T-helper 1 cell treated with Interleukin-12 subunit alpha and Interleukin-12 subunit beta and Interleukin-4 antibody, amounts not matched to agents 30 μg/mL and 1 μg/mL, for 36 hours (primary cell): ENCODE data around the gene KRT20.

Source experiments
- H3K27ac Mint-ChIP-seq: one replicate; pipeline ENCODE4 v1.8.0; 2021; ENCODE audit warnings: mild to moderate bottlenecking, mixed read lengths
- H3K27me3 Mint-ChIP-seq: one replicate; pipeline ENCODE4 v1.8.0; 2021; ENCODE audit warnings: low read depth, mixed read lengths
- H3K36me3 Mint-ChIP-seq: one replicate; pipeline ENCODE4 v1.8.0; 2021; ENCODE audit warnings: low read depth, mixed read lengths
- H3K4me1 Mint-ChIP-seq: one replicate; pipeline ENCODE4 v1.8.0; 2021; ENCODE audit warnings: low read depth, mixed read lengths
- H3K4me3 Mint-ChIP-seq: one replicate; pipeline ENCODE4 v1.8.0; 2021; ENCODE audit warnings: mild to moderate bottlenecking, moderate library complexity, mixed read lengths
- H3K9me3 Mint-ChIP-seq: one replicate; pipeline ENCODE4 v1.8.0; 2021; ENCODE audit warnings: mixed read lengths

KRT20 gene

DNA sequence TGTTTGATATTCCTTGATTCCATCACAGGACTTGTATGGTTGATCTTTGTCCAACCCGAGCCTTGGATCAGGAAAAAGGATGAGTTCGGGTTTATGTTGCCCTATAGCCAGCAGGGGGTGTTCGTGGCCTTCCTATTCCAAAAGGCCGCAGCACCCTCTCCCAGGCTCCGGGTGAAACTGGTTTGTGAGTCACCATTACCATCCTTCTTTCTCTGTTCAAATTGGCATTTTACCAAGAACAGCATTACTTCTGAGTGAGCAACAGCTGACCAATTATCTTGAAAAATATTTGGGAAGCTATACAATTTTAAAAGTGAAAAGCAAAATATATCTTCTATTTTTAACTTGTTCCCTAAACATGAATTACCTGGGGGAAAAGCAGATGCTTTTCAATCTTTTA, 24.3 kb upstream of the KRT20 start:
- no peaks in the 10 kb centered on the region for H3K36me3 Mint-ChIP-seq
- peaks cover 36% of the 10 kb centered on the region for H3K27me3 Mint-ChIP-seq
- no peak overlapping the region for H3K27ac Mint-ChIP-seq

DNA sequence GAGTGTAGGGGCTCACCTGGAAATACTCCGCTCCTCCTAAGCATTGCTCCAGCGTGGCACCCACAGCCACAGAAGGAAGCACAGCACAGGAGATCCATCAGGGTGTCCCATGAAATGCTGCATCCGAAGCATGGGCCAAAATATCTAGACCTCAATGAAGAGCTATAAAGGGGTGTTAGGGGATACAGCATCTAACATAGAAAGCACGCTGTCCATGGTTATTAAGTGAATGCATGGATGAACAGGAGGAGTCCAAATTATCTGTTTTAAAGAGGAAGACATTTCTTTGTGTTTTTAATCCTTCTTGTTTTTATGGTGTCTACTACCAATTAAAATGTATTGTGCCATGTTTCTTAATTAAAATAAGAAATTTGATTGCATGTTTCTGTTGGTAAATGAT, 21.6 kb upstream of the KRT20 start:
- H3K27ac Mint-ChIP-seq = no peak overlapping the region
- H3K27me3 Mint-ChIP-seq = peaks cover 36% of the 10 kb centered on the region
- no peaks in the 10 kb centered on the region for H3K4me1 Mint-ChIP-seq

More for the DNA sequence above, 24.3 kb upstream of the KRT20 start:
- no peak overlapping the region for H3K4me3 Mint-ChIP-seq
- no peaks in the 10 kb centered on the region for H3K4me1 Mint-ChIP-seq
- no peaks in the 10 kb centered on the region for H3K9me3 Mint-ChIP-seq

DNA sequence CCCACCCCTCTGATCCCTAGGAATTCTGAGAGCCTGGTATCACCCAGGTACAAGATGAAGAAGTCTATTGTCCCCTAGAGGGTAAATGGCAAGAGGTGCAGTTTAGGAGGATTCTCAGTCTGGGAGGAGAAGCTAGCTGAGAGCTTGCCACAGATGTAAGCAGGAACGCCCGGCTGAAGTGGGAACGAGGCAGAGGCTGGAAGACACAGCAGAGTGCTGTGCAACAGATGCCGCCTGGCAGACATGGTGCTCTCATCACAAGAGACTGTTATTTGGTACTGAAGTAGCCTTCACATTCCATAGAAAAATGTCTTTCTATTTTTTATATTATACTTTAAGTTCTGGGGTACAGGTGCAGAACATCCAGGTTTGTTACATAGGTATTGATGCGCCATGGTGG, 20.3 kb upstream of the KRT20 start:
- Mint-ChIP-seq H3K9me3 (no peaks in the 10 kb centered on the region), H3K27me3 (peaks cover 35% of the 10 kb centered on the region), H3K4me3 (no peak overlapping the region), H3K27ac (no peak overlapping the region), H3K36me3 (no peaks in the 10 kb centered on the region), H3K4me1 (no peaks in the 10 kb centered on the region)

More for the DNA sequence above, 21.6 kb upstream of the KRT20 start:
- Mint-ChIP-seq H3K9me3 (no peaks in the 10 kb centered on the region), H3K36me3 (no peaks in the 10 kb centered on the region), H3K4me3 (no peak overlapping the region)

DNA sequence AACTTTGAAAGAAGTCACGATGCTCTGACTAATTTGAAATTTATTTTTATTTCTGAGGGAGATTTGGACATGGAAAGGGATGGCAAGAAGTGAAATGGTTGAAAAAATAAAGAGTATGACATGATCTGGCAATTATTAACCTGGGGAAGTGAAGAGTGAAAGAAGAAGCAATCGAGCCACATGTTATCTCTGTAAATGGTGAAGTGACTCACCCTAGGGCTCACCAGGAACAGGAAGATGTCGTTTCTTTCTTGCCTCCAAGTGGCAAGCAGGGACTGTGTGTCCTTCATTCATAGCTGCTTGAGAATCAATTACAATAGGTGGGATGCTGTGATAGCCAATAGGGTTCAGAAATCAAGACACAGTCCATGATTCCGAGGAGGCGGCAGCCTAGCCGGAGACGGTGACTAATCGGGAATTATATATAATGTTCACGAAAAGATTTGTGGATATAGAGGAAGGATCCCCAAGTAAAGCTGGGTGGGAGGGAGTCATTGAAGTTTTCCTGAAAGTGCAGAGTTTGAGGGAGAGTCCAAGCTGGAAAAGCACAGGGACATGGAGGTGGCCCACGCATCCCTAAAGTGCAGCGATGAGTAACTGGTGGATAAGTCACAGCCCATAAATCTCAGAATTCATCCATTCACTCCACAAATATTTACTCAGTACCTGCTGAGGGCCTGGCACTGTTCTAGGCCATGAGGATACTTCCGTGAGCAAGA, 18.2 kb upstream of the KRT20 start:
- Mint-ChIP-seq H3K4me3 (no peak overlapping the region), H3K4me1 (no peaks in the 10 kb centered on the region), H3K27ac (no peak overlapping the region), H3K36me3 (no peaks in the 10 kb centered on the region), H3K27me3 (peaks cover 21% of the 10 kb centered on the region), H3K9me3 (no peaks in the 10 kb centered on the region)

DNA sequence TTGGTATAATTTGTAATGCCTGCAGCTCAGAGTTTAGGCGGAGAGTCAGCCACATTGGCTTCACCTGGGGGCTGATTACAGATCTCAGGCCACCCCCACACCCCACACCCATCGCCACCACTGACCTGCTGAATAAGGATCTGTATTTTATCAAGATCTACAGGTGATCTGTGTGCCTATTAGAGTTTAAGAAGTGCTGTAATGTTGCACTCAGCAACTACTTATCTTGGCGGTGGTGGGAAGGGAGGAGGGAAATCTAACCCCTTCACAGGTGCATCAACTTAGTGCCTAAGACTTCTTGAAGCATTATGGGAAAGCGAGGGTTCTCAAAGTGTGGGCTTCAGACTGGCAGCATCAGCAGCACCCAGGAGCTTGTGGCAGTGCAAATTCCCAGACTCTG, 17.5 kb upstream of the KRT20 start:
- Mint-ChIP-seq H3K4me1 (no peaks in the 10 kb centered on the region), H3K27ac (no peak overlapping the region), H3K4me3 (no peak overlapping the region), H3K36me3 (no peaks in the 10 kb centered on the region), H3K27me3 (peaks cover 16% of the 10 kb centered on the region), H3K9me3 (no peaks in the 10 kb centered on the region)

DNA sequence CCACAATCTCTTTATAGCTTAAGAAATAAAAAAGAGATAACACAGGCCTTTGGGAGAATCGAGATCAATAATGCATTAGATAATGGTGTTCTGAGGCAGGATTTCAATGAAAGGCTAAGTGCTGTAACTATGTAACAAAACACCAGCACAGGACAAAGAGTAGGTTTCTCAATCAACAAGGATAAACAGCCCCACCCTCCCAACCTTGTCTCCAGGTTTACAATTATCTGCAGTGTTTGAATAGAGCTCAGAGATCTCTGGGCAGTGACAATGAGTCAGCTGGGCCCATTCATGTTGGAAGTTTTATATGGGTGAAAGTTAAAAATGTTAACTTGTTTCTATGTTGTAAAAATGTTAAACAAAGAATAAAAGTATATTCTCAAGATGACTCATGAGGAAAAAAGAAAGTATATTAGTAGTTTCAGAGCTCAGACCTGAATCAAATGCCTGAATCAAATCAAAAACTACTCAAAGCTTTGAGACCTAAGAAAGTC, 17.0 kb upstream of the KRT20 start:
- H3K36me3 Mint-ChIP-seq = no peaks in the 10 kb centered on the region
- peaks cover 16% of the 10 kb centered on the region for H3K27me3 Mint-ChIP-seq
- H3K9me3 Mint-ChIP-seq = no peaks in the 10 kb centered on the region
- no peak overlapping the region for H3K4me3 Mint-ChIP-seq
- no peaks in the 10 kb centered on the region for H3K4me1 Mint-ChIP-seq
- H3K27ac Mint-ChIP-seq = no peak overlapping the region

DNA sequence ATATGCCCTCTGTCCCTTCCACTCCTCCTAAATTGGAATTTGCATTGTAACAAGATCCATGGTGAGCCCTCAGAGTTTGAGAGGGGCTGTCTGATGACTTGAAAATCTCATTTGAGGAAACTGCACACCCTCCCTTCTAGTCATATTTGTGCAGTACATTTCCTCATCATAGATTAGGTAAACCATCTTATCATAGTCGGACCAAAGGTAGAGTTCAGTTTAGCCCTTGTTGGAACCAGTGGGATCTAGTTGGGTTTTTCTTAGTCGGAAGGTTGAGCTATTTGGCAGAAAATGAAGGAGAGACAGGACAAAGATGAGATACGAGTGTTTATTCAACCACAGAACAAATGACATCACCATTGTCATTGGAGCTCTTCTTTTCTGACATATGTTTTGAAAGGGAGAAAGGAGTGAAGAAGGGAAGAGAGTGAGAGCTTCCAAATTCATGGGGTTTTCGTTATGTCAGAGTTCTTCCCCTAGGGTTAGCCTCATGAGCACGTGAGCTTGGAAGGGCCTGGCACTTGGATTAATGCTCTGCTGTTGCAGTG, 15.8 kb upstream of the KRT20 start:
- Mint-ChIP-seq H3K27ac (no peak overlapping the region), H3K4me3 (no peak overlapping the region), H3K4me1 (no peaks in the 10 kb centered on the region), H3K9me3 (no peaks in the 10 kb centered on the region), H3K27me3 (peaks cover 12% of the 10 kb centered on the region), H3K36me3 (no peaks in the 10 kb centered on the region)

DNA sequence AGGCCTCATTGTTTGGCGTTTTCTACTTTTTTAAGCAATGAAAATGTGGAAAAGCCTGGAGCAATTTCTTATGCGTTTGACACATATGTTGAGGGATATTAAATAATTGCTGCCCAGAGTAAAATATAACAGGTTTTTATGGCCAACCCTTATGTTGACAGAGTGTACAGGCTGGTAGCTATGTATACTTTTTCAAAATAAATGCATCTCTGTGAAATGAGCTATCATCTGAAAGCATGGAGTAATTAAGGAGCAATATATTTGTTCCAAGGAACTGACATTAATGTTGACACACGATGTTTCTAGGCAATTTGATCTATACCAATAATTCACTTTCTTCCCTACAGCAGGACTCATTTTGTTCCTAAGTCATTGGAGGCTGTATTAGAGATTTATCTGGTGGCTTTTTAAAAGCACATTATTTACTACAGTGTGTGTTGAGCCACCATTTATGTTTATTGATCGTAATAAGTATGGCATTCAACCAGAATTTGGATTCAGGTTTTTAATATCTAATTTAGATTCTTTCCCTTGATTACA, 11.9 kb upstream of the KRT20 start:
- Mint-ChIP-seq H3K27ac (no peak overlapping the region), H3K36me3 (no peaks in the 10 kb centered on the region), H3K9me3 (no peaks in the 10 kb centered on the region), H3K4me3 (no peak overlapping the region), H3K27me3 (peaks cover 21% of the 10 kb centered on the region), H3K4me1 (no peaks in the 10 kb centered on the region)

DNA sequence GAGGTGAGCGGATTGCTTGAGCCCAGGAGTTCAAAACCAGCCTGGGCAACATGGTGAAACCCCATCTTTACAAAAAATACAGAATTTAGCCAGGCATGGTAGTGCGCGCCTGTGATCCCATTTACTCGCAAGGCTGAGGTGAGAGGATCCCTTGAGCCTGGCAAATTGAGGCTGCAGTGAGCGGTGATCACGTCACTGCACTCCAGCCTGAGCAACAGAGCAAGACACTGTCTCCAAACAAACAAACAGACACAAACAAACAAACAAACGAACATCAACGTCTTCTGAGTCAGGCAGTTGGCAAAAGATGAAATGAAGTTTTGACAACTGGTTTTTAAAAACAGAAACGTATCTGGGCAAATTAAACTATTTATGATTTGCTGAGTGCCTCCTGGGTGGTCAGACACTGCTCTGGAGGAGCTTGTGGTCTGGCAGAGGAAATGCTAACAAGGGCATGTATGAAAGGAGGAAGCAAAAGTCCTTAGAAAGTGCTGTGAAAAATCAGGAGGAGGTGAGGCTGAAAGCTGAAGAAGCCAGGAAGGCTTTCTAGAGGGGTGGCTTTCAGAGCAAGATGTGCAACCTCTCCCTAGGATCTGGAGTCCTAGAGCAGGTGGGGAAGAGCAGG, 10.2 kb upstream of the KRT20 start:
- H3K36me3 Mint-ChIP-seq = no peaks in the 10 kb centered on the region
- H3K9me3 Mint-ChIP-seq = no peaks in the 10 kb centered on the region
- no peak overlapping the region for H3K27ac Mint-ChIP-seq
- no peak overlapping the region for H3K4me3 Mint-ChIP-seq
- H3K4me1 Mint-ChIP-seq = no peaks in the 10 kb centered on the region
- peaks cover 21% of the 10 kb centered on the region for H3K27me3 Mint-ChIP-seq

DNA sequence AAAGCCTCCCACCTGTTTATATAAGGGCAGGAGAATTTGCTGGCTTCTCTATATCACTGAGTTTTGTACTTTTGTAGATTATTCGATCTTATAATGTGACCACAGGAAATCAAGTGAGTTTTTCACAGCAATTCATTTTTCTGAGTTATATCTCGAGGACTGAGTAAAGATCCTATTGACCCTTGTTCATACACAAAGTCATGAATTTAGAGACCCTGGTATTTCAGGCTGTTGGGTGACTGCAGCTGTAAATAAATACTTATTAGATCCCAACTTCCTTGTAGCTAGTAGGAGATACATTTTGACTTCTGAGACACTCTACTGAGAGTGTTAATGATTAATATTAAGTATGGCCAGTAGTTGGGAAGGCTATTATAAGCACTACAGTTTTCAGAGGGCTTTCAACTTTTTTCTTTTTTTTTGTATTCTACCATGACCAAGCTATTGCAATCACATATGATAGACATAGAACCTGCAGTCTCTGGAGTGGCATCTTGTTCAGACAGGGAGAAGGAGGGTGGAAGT, 3.2 kb upstream of the KRT20 start:
- no peaks in the 10 kb centered on the region for H3K4me1 Mint-ChIP-seq
- no peaks in the 10 kb centered on the region for H3K36me3 Mint-ChIP-seq
- H3K4me3 Mint-ChIP-seq = no peak overlapping the region
- H3K9me3 Mint-ChIP-seq = no peaks in the 10 kb centered on the region
- H3K27me3 Mint-ChIP-seq = peaks cover 36% of the 10 kb centered on the region
- H3K27ac Mint-ChIP-seq = no peak overlapping the region

DNA sequence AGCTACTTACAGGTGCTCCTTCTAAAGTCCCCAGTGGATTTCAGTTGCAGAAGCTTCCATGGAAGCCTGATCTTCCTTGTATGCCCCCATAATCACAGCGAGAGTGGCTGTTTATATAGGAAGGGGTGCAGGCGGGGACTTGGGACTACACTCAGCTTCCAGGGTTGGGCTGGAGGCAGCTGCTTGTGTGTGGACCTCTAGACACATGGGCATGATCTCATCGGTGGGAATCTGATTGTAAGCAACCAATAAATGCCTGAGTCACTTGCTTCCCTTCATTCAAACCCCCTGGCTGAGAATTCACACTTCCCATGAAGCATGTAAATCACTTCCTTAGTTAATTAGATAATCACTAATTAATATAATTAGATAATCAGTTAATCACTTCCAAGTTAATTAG, 1.0 kb upstream of the KRT20 start:
- peaks cover 31% of the 10 kb centered on the region for H3K27me3 Mint-ChIP-seq
- H3K27ac Mint-ChIP-seq = no peak overlapping the region
- H3K9me3 Mint-ChIP-seq = no peaks in the 10 kb centered on the region
- H3K4me1 Mint-ChIP-seq = no peaks in the 10 kb centered on the region
- no peak overlapping the region for H3K4me3 Mint-ChIP-seq
- no peaks in the 10 kb centered on the region for H3K36me3 Mint-ChIP-seq

DNA sequence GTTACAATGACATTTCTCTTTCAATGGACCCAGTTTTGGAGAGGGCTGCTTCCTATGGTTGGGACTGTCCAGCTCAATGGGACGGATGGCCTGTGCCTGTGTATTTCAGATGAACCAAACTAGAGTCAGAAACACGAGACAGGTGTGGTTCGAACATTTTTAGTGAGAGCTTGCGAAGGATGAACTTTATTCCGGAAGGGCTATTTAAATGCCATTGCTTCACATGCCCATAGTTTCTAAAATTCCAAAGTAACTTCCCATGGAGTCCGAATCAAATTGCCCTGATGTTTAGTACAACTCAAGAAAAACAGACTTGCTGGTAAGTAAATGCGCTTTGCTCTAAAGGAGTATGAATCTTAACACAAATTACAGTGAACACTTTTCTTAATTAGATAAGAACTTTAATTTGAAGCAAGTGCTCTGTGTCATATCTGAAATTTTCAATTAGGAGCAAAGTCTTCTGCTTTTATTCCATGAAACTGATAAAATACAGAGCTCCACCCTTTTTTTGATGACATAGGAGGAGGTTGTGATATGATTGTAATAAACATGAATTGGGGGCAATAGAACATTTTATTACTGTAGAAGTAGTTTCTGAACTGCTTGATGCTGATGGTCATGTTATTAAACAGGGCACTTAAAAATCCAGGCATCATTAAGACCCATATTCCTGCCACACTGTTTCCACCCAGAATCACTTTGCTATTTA, 1.3 kb downstream of the KRT20 start:
- peaks cover 23% of the 10 kb centered on the region for H3K27me3 Mint-ChIP-seq
- no peak overlapping the region for H3K27ac Mint-ChIP-seq
- H3K4me3 Mint-ChIP-seq = no peak overlapping the region
- H3K36me3 Mint-ChIP-seq = no peaks in the 10 kb centered on the region
- H3K4me1 Mint-ChIP-seq = no peaks in the 10 kb centered on the region
- no peaks in the 10 kb centered on the region for H3K9me3 Mint-ChIP-seq

DNA sequence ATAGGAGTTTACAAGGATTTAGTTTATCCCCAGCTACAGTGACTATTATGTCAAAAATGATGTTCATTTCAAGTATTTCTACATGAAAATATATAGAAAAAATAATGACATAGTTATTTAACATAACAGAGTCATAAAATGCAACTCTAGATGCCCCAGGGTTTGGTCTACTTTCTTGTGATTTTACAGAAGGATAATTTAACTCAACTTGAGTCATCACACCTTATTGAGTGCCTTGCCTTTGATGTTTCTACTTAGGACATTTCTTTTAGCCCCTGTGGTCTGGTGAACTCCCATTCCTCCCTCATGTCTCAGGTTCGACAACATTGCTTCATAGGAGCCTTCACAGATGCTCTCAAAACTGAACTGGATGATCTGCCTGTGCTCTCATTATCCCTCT, 2.0 kb downstream of the KRT20 start:
- Mint-ChIP-seq H3K27me3 (peaks cover 15% of the 10 kb centered on the region), H3K4me1 (no peaks in the 10 kb centered on the region), H3K27ac (no peak overlapping the region), H3K9me3 (no peaks in the 10 kb centered on the region), H3K4me3 (no peak overlapping the region), H3K36me3 (no peaks in the 10 kb centered on the region)

DNA sequence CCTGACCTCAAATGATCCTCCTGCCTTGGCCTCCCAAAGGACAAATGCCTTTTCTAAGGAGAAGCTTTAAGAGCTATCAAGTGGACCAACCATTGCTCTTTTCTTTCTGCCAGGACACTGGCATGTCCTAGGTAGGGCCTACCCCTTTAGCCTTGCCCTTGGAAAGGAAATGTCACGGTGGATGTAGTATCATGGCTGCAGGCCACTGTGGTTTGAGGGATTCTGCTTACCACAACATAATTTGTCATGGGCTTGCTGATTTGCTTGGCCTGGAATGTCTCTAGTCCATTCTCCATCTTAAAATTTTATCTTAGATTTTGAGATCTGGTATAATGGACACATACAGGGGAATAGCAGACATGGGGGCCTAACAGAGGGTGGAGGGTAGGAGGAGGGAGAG, 6.0 kb downstream of the KRT20 start:
- Mint-ChIP-seq H3K36me3 (no peaks in the 10 kb centered on the region), H3K9me3 (no peaks in the 10 kb centered on the region), H3K4me3 (no peak overlapping the region), H3K27ac (no peak overlapping the region), H3K4me1 (no peaks in the 10 kb centered on the region), H3K27me3 (peaks cover 13% of the 10 kb centered on the region)
